ENCODE measurements around the gene VTA1.
"Not testable (repeated sequence)": the region's sequence is repeated elsewhere in the genome, so short reads cannot be mapped to it uniquely, and the experiment has no call there.

Gene VTA1

DNA sequence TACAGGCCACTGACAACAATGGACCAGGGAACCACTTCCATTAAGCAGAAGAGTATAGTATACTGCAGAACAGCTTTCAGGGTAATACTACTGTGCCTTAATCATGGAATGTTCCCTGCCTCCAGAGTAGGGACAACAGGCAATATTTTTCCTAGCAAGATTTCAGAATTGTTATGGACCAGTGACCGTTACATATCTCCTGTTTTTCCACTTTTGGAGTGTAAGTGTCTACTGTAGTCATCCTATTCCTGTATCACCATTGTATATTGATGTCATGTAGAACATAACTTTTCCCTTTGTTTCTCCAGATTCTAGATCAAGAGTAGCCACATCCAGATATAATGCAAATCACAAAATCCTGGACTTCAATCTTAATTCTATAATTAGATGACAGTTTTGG, 16.2 kb upstream of the VTA1 start:
- Histone ChIP-seq H3K36me3 (ENCODE audit: control insufficient read depth in 1 of 2, insufficient read depth in 2 of 2, low read length in 2 of 2) (no peaks in the 10 kb centered on the region), H3K23ac (ENCODE audit: low read length) (no peak overlapping the region), H4K91ac (ENCODE audit: low read depth, low read length) (no peak overlapping the region), H4K8ac (ENCODE audit: low read depth, low read length) (no peak overlapping the region), H2AFZ (ENCODE audit: insufficient read depth, low read length, poor library complexity) (no peak overlapping the region), H3K9me3 (ENCODE audit: insufficient read depth, low read depth, low read length) (no peaks in the 10 kb centered on the region), H2AK5ac (ENCODE audit: low read length) (no peak overlapping the region), H3K14ac (ENCODE audit: low read length) (no peak overlapping the region), H3K18ac (ENCODE audit: low read length) (no peak overlapping the region), H3K9ac (ENCODE audit: low read length) (no peak overlapping the region), H2BK120ac (ENCODE audit: insufficient read depth, low read length, poor library complexity) (no peak overlapping the region), H3K79me2 (ENCODE audit: control insufficient read depth, insufficient read depth, low read length, poor library complexity) (no peaks in the 10 kb centered on the region), H3K4me3 (ENCODE audit: low read depth, low read length) (no peak overlapping the region), H4K12ac (ENCODE audit: low read depth, low read length) (no peak overlapping the region), H2BK12ac (ENCODE audit: low read length) (no peak overlapping the region), H3K79me1 (ENCODE audit: low read length) (no peaks in the 10 kb centered on the region), H3K27ac (ENCODE audit: low read depth, low read length) (no peak overlapping the region), H3K4ac (ENCODE audit: low read depth, low read length) (no peak overlapping the region), H2BK5ac (ENCODE audit: low read depth, low read length, poor library complexity) (no peak overlapping the region), H3K27me3 (ENCODE audit: insufficient read depth, low read length) (no peaks in the 10 kb centered on the region), H3K4me2 (ENCODE audit: low read length) (no peak overlapping the region), H3K4me1 (ENCODE audit: control insufficient read depth in 1 of 2, insufficient read depth in 2 of 2, low read length in 2 of 2) (no peaks in the 10 kb centered on the region)
- DNase-seq, result no peak
- no CpG with 5 or more reads among the region's 1 CpG for WGBS (ENCODE audit: extremely low coverage, insufficient coverage, insufficient read length)

GRCh38 chr6:142132625-142133024, 14.4 kb upstream of the VTA1 start, which contains the start of gene GJE1:
TSS of gene GJE1 (plus strand) at chr6:142132925. CDS start at chr6:142133159, 234 bp downstream.
- H3K18ac ChIP-seq (ENCODE audit: low read length), result no peak within 1 kb of the TSS
- no peak within 1 kb of the TSS for H2AFZ ChIP-seq (ENCODE audit: insufficient read depth, low read length, poor library complexity)
- no peak within 1 kb of the TSS for H3K14ac ChIP-seq (ENCODE audit: low read length)
- H3K4ac ChIP-seq (ENCODE audit: low read depth, low read length), result no peak within 1 kb of the TSS
- no peak within 1 kb of the TSS for H4K91ac ChIP-seq (ENCODE audit: low read depth, low read length)
- no peak within 1 kb of the TSS for H3K4me3 ChIP-seq (ENCODE audit: low read depth, low read length)
- H3K9ac ChIP-seq (ENCODE audit: low read length), result no peak within 1 kb of the TSS
- H3K9me3 ChIP-seq (ENCODE audit: insufficient read depth, low read depth, low read length), result no peaks in the 10 kb centered on the region
- H3K79me2 ChIP-seq (ENCODE audit: control insufficient read depth, insufficient read depth, low read length, poor library complexity), result no peaks in the 10 kb centered on the region
- H2AK5ac ChIP-seq (ENCODE audit: low read length), result no peak within 1 kb of the TSS
- no peak within 1 kb of the TSS for H4K8ac ChIP-seq (ENCODE audit: low read depth, low read length)
- no peak within 1 kb of the TSS for H3K23ac ChIP-seq (ENCODE audit: low read length)
- H3K4me2 ChIP-seq (ENCODE audit: low read length), result no peak within 1 kb of the TSS
- DNase-seq, result no peak
- no peak within 1 kb of the TSS for H2BK5ac ChIP-seq (ENCODE audit: low read depth, low read length, poor library complexity)
- H3K79me1 ChIP-seq (ENCODE audit: low read length), result no peaks in the 10 kb centered on the region
- no CpG with 5 or more reads among the region's 1 CpG for WGBS (ENCODE audit: extremely low coverage, insufficient coverage, insufficient read length)
- H3K4me1 ChIP-seq (ENCODE audit: control insufficient read depth in 1 of 2, insufficient read depth in 2 of 2, low read length in 2 of 2), result no peaks in the 10 kb centered on the region
- no peaks in the 10 kb centered on the region for H3K36me3 ChIP-seq (ENCODE audit: control insufficient read depth in 1 of 2, insufficient read depth in 2 of 2, low read length in 2 of 2)
- no peak within 1 kb of the TSS for H4K12ac ChIP-seq (ENCODE audit: low read depth, low read length)
- no peak within 1 kb of the TSS for H2BK120ac ChIP-seq (ENCODE audit: insufficient read depth, low read length, poor library complexity)
- no peak within 1 kb of the TSS for H2BK12ac ChIP-seq (ENCODE audit: low read length)
- no peak within 1 kb of the TSS for H3K27ac ChIP-seq (ENCODE audit: low read depth, low read length)
- H3K27me3 ChIP-seq (ENCODE audit: insufficient read depth, low read length), result no peaks in the 10 kb centered on the region

- Histone ChIP-seq H3K36me3 (ENCODE audit: control insufficient read depth in 1 of 2, insufficient read depth in 2 of 2, low read length in 2 of 2) (no peaks in the 10 kb centered on the region), H3K9me3 (ENCODE audit: insufficient read depth, low read depth, low read length) (no peaks in the 10 kb centered on the region), H4K91ac (ENCODE audit: low read depth, low read length) (no peak overlapping the region), H3K14ac (ENCODE audit: low read length) (no peak overlapping the region), H2AK5ac (ENCODE audit: low read length) (no peak overlapping the region), H3K79me2 (ENCODE audit: control insufficient read depth, insufficient read depth, low read length, poor library complexity) (no peaks in the 10 kb centered on the region), H3K9ac (ENCODE audit: low read length) (no peak overlapping the region), H4K12ac (ENCODE audit: low read depth, low read length) (no peak overlapping the region), H3K79me1 (ENCODE audit: low read length) (no peaks in the 10 kb centered on the region), H3K4me1 (ENCODE audit: control insufficient read depth in 1 of 2, insufficient read depth in 2 of 2, low read length in 2 of 2) (no peaks in the 10 kb centered on the region), H4K8ac (ENCODE audit: low read depth, low read length) (no peak overlapping the region), H3K18ac (ENCODE audit: low read length) (no peak overlapping the region), H3K27me3 (ENCODE audit: insufficient read depth, low read length) (no peaks in the 10 kb centered on the region), H3K4me2 (ENCODE audit: low read length) (no peak overlapping the region), H3K23ac (ENCODE audit: low read length) (no peak overlapping the region), H3K27ac (ENCODE audit: low read depth, low read length) (no peak overlapping the region), H2AFZ (ENCODE audit: insufficient read depth, low read length, poor library complexity) (no peak overlapping the region), H3K4ac (ENCODE audit: low read depth, low read length) (no peak overlapping the region), H2BK12ac (ENCODE audit: low read length) (no peak overlapping the region), H3K4me3 (ENCODE audit: low read depth, low read length) (no peak overlapping the region), H2BK5ac (ENCODE audit: low read depth, low read length, poor library complexity) (no peak overlapping the region), H2BK120ac (ENCODE audit: insufficient read depth, low read length, poor library complexity) (no peak overlapping the region)
- no CpG with 5 or more reads among the region's 2 CpGs for WGBS (ENCODE audit: extremely low coverage, insufficient coverage, insufficient read length)
- DNase-seq, result no peak
These were observed 8.2 kb upstream of the VTA1 start for GRCh38 chr6:142138876-142139275.

DNA sequence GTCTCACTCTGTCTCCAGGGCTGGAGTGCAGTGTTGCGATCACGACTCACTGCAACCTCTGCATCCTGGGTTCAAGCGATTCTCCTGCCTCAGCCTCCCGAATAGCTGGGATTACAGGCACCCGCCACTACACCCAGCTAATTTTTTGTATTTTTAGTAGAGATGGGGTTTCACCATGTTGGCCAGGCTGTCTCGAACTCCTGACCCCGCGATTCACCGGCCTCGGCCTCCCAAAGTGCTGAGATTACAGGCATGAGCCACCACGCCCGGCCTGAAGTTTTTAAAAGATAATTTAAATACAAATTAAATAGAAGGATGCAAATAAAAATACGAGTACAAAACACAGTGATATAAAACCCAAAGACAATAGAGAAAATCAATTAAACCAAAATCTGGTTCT, 5.5 kb upstream of the VTA1 start:
- WGBS (ENCODE audit: extremely low coverage, insufficient coverage, insufficient read length), result no CpG with 5 or more reads among the region's 13 CpGs

More for the DNA sequence above, 5.5 kb upstream of the VTA1 start:
- not testable (repeated sequence) for H2BK120ac ChIP-seq (ENCODE audit: insufficient read depth, low read length, poor library complexity); H3K23ac ChIP-seq (ENCODE audit: low read length); H4K91ac ChIP-seq (ENCODE audit: low read depth, low read length); H3K79me1 ChIP-seq (ENCODE audit: low read length); H3K18ac ChIP-seq (ENCODE audit: low read length); H2BK12ac ChIP-seq (ENCODE audit: low read length); H3K27ac ChIP-seq (ENCODE audit: low read depth, low read length); DNase-seq; H3K36me3 ChIP-seq (ENCODE audit: control insufficient read depth in 1 of 2, insufficient read depth in 2 of 2, low read length in 2 of 2); H3K9me3 ChIP-seq (ENCODE audit: insufficient read depth, low read depth, low read length); H3K9ac ChIP-seq (ENCODE audit: low read length); H2BK5ac ChIP-seq (ENCODE audit: low read depth, low read length, poor library complexity); H4K12ac ChIP-seq (ENCODE audit: low read depth, low read length); H3K14ac ChIP-seq (ENCODE audit: low read length); H3K27me3 ChIP-seq (ENCODE audit: insufficient read depth, low read length); H4K8ac ChIP-seq (ENCODE audit: low read depth, low read length); H3K4me1 ChIP-seq (ENCODE audit: control insufficient read depth in 1 of 2, insufficient read depth in 2 of 2, low read length in 2 of 2); H3K4me2 ChIP-seq (ENCODE audit: low read length); H2AFZ ChIP-seq (ENCODE audit: insufficient read depth, low read length, poor library complexity); H2AK5ac ChIP-seq (ENCODE audit: low read length); H3K4me3 ChIP-seq (ENCODE audit: low read depth, low read length); H3K4ac ChIP-seq (ENCODE audit: low read depth, low read length); H3K79me2 ChIP-seq (ENCODE audit: control insufficient read depth, insufficient read depth, low read length, poor library complexity)

Data from trophoblast cell (in vitro differentiated cells and primary cell).